GM21619 (cell line): ENCODE measurements around the gene PIK3CG.
"Not testable (repeated sequence)": the region's sequence is repeated elsewhere in the genome, so short reads cannot be mapped to it uniquely, and the experiment has no call there.

Experiments
- ATAC-seq: cut with Tn5 transposase; IDR thresholded peaks from one replicate; pipeline ENCODE4 v1.9.1; 2021; ENCODE audit not compliant: unreplicated experiment

PIK3CG gene

DNA sequence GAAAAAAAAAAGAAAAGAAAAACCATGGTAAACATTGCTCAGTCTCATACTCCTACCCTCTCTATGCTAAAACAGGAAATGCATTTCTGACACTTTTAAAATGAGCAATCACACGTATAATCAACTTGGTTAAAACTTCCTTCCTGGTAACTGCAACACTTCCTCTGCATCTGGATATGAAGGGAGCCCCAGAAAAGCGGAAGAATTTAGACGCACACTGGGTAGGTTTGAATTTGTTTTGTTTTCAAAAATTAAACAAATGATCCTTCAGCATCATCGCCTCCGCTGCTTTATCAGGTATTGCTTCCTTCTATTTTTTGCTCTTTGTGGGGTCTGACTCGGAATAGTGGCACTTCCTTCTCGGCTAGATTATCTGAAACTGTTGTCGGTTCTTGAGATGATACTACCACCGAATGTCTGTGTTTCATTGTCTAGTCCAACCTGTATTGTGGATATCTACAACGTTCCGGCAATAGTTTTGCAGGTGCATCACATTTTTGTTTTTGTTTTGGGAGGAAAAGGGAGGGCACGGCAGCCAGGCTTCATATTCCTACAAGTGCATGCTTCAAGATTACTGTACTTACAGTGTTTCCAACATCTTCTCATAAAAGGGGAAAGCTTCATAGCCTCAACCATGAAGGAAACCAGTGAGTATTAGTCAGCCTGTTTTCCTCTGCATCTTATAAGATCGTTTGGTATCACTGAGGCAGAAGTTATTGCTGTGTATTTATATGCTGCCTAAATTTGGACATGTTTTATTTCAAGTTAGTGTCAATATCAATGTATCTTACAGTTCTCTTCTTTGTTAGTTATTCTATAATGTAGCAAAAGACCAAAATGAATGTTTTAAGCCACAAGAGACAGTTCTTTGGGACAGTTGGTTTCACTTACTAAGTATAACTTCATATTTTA is at the start of gene PIK3CG:
PIK3CG (plus strand) TSS at position 153 of the 912 bp plus-strand sequence. CDS start 2,280 bp downstream, outside the sequence.
- ATAC-seq = peak; percentile 71

DNA sequence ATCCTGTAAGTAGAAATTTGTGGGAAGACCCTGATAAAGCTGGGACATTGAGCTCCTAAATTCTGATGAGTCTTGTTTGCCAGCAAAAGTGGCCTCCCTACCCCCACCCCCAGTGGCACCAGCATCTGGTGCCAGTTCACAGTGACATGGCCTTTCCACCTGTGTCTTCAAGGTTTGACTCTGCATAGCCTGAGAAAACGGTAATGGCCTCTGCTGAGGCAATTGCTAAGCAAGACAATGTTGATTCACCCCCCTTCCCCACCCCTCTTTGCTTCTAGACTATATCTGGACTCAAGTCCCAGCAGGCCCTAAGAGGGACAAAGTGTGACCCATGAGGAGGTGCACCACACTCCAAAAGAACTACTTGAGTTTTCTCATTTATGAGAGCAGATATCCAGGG is 48.0 kb upstream of the PIK3CG start:
- ATAC-seq = no peak

GRCh38 chr7:106818736-106819135 is 46.3 kb upstream of the PIK3CG start:
- no peak for ATAC-seq

GRCh38 chr7:106819546-106819945 is 45.5 kb upstream of the PIK3CG start:
- no peak for ATAC-seq

DNA sequence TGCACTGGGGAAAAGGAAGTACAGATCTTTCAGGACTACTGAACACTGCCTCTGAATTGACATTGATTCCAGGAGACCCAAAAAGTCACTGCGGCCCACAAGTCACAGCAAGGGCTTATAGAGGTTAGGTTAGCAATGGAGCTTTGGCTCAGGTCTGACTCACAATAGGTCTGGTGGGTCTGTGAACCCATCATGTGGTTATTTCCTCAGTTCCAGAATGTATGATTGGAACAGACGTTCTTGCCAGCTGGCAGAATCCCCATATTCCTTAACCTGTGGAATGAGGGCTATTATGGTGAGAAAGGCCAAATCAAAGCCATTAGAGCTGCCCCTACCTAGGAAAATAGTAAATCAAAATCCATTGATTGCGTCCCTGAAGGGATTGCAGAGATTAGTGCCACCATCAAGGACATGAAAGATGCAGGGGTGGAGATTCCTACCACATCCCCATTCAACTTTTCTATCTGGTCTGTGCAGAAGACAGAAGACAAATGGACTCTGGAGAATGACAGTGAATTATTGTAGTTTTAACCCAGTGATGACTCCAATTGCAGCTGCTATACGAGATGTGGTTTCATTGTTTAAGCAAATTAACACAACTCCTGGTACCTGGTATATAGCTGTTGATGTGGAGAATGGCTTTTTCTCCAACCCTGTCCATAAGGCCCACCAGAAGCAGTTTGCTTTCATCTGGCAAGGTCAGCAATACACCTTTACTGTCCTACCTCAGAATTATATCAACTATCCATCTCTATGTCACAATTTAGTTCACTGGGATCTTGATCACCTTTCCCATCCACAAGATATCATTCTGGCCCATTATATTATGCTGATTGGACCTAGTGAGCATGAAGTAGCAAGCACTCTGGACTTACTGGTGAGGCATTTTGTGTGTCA is 44.5 kb upstream of the PIK3CG start:
- ATAC-seq = no peak

DNA sequence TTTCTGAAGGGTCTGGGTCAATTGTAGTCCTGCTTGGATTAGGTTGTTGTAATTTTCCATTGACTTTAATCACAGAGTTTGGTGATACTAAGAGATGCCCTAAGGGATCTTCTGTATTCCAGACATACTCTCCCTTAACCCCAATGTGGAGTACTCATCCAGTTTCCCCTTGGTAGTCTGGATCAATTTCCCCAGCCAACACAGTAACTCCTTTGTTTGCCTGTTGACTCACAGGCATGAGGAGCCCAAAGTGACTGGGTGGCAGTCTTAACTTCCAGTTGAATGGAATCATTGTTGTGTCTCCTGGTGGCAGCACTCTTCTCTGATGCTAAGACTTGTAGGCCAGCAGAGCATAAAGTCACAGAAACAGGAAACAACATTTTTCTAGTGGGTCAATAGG is 41.5 kb upstream of the PIK3CG start:
- no peak for ATAC-seq

DNA sequence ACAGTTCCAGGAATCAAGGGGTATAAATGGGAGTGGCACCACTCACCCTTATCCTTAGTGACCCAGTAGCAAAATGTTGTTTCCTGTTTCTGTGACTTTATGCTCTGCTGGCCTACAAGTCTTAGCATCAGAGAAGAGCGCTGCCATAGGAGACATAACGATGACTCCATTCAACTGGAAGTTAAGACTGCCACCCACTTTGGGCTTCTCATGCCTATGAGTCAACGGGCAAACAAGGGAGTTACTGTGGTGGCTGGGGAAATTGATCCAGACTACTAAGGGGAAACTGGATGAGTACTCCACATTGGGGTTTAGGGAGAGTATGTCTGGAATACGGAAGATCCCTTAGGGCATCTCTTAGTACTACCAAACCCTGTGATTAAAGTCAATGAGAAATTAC is 40.6 kb upstream of the PIK3CG start:
- ATAC-seq = no peak

DNA sequence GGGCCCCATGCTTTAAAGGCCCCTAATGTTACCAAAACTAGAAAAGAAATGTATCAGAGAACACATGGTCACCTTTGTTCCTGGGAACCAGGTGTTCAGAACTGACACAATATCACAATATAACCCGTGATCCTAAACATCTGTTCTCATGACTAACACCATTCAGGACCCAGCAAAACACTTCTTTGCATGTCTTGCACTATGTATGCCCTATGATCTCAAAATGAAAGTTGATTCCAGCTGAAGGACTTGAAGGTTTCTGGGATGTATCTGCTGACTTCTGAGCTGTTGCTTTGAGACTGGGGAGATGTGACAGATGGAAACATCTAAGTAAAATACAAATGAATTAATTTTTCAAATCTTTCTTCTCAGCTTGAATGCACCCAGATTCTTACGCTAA is 37.5 kb upstream of the PIK3CG start:
- ATAC-seq = no peak

GRCh38 chr7:106829496-106829895 is 35.6 kb upstream of the PIK3CG start:
- no peak for ATAC-seq

GRCh38 chr7:106830896-106831295 is 34.2 kb upstream of the PIK3CG start:
- not testable (repeated sequence) for ATAC-seq

DNA sequence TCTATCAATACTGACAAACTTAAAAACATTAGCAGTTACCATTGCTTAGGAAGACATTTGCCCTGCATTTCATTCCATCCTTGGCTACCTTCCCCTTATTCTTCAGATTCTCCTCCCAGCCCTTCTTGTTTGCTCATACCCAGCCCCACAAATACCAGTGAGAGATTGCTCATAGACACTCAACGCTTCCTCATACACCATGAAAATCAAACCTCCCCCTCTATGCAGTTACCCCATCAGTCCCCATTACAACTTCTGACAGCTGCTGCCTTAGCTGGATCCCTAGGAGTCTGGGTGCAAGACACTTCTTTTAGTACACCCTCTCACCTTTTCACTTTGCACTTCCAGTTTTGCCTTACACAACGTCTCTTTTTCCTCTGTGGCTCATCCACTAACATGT is 28.3 kb upstream of the PIK3CG start:
- ATAC-seq = no peak

- ATAC-seq = no peak
Measured at GRCh38 chr7:106839511-106839910, 25.6 kb upstream of the PIK3CG start.

GRCh38 chr7:106840342-106840741 is 24.7 kb upstream of the PIK3CG start:
- no peak for ATAC-seq

DNA sequence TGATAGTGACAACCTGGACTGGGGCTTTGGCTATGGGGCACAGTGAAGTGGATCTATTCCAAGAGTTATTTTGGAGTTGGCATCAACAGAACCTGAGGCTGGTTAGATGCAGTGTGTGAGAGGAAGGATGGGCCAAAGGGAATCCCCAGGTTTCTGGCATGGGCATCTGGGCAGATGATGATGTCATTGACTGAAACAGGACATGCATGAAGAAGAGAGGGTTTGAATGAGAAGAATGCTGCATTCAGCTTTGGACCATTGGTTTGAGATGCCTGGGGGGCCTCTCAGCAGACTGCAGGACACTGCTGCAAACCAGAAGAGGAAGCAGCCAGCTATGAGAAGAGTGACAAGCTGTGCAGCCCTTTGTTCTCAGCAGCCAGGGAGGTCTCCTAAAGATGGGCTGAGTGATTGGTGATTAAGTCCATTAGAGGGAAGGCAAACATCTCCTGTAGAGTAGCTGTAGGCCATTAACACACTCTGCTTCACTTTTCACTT is 23.1 kb upstream of the PIK3CG start:
- ATAC-seq = no peak

DNA sequence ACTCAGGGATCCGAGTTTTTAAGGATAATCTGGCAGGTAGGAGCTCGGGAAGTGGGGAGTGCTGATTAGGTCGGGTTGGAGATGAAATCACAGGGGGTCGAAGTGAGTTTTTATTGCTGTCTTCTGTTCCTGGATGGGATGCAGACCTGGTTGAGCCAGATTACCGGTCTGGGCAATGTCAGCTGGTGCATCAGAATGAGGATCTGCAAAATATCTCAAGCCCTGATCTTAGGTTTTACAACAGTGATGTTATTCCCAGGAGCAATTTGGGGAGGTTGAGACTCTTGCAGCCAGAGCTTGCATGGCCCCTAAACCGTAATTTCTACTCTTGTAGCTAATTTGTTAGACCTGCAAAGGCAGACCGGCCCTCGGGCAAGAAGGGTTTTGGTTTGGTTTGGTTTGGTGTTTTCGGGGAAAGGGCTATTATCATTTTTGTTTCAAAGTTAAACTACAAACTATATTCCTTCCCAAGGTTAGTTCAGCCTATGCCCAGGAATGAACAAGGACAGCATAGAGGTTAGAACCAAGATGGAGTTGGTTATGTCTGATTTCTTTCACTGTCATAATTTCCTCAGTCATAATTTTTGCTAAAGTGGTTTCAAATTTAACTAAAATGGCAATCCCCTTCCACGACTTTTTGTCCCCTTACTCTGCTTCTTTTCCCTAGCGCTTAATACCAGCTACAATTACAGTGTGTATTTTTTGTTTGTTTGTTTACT is 20.6 kb upstream of the PIK3CG start:
- no peak for ATAC-seq

- no peak for ATAC-seq
Measured at GRCh38 chr7:106848049-106848448, 17.0 kb upstream of the PIK3CG start.

DNA sequence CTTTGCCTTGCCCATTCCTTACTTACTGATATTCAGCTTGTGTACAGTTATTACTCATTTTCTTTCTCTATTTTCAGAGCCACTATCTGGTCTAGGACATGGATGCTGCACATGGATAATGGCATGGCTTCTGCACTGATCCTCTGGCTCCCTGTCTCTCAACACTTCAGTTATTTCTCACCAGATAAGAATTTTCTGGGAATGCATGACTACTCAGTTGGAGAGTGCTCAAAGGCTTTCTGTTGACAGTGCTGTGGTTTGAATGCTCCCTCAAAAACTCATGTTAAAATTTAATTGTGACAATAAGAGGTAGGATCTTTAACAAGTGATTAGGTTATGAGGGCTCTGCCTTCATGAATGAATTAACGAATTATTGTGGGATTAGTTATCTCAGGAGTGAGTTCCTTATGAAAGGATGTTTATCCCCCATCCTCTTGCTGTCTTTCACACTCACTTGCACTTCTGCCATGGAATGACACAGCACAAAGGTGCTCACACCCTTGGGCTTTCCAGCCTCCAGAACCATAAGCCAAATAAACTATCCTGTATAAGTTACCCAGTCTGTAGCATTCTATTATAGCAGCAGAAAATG is 16.1 kb upstream of the PIK3CG start:
- no peak for ATAC-seq

DNA sequence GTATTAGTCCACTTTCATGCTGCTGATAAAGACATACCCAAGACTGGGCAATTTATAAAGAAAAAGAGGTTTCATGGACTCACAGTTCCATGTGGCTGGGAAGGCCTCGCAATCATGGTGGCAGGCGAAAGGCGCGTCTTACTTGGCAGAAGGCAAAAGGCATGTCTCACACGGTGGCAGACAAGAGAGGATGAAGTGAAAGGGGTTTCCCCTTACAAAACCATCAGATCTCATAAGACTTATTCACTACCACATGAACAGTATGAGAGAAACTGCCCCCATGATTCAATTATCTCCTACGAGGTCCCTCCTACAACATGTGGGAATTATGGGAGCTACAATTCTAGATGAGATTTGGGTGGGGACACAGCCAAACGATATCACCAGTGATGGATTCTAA is 13.4 kb upstream of the PIK3CG start:
- not testable (repeated sequence) for ATAC-seq

DNA sequence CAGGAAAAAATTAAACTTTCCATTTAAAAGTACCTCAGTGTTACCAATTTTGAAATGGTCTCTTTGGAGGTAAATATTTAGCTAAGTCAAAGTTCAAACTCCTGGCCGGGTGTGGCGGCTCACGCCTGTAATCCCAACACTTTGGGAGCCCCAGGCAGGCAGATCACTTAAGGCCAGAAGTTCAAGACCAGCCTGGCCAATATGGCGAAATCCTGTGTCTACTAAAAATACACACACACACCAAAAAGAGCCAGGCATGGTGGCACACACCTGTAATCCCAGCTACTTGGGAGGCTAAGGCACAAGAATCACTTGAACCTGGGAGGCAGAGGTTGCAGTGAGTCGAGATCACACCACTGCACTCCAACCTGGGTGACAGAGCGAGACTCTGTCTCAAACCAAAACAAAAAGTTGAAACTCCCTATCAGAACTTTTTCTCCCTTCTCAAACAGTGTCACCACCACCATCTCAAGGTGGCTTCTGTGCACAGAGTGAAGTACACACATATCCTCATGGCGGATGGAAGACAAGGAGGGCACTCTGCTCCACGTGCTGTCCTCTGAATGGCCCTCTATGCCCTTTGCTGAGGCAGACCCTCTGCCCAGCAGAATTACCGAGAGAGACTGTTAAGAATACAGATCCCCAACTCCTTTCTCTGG is 11.7 kb upstream of the PIK3CG start:
- no peak for ATAC-seq

- ATAC-seq = no peak
Measured at GRCh38 chr7:106855540-106856132, 9.4 kb upstream of the PIK3CG start.
